Measurements from ENCODE around the gene BMAL1. TPM values are rescaled to one million over a fixed set of nuclear protein-coding genes. Genes with fewer than 3 reads are reported as not detected.
A peak's percentile ranks its signal among the peaks of the same experiment; 100 is the strongest.

Gene BMAL1
- total and polyA plus RNA-seq, 2 of the 4 experiments (the other 2 are of a cell fraction) = 8.8 to 9.9 TPM

DNA sequence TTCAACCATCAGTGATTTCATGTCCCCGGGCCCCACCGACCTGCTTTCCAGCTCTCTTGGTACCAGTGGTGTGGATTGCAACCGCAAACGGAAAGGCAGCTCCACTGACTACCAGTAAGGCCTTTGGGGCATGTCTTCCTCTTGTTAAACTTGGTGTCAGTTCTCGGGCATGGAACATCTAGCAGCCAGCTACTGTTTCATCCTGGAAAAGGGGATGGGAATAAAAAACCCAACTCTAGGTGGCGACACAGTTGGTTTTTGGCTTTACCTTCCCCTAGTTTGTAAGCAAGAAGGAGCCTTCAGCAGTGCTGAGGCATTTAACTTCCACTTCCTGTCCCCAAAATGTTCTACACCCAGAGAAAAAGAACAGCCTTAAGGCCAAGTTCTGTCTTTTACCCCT is 76.7 kb downstream of the BMAL1 start:
- no TSS peak for BruUV-seq (replicated peaks)
- peaks cover 14% of the 10 kb centered on the region for H3K36me3 ChIP-seq (ENCODE audit: control insufficient read depth, insufficient read depth, low read length)
- TF ChIP-seq MAFK (IDR thresholded peaks at IDR 0.05; ENCODE audit: low read depth, low read length) (no peak), RAD21 (IDR thresholded peaks at IDR 0.05; ENCODE audit: low read length) (peak; percentile 45), CEBPB (IDR thresholded peaks at IDR 0.05; ENCODE audit: low read depth, low read length) (no peak), BHLHE40 (IDR thresholded peaks at IDR 0.05; ENCODE audit: low read depth, low read length) (no peak), SMC3 (IDR thresholded peaks at IDR 0.05; ENCODE audit: low read depth, low read length) (peak; percentile 11; the same call in 1 of the 2 replicates)
- TF ChIP-seq, protein P1, sequence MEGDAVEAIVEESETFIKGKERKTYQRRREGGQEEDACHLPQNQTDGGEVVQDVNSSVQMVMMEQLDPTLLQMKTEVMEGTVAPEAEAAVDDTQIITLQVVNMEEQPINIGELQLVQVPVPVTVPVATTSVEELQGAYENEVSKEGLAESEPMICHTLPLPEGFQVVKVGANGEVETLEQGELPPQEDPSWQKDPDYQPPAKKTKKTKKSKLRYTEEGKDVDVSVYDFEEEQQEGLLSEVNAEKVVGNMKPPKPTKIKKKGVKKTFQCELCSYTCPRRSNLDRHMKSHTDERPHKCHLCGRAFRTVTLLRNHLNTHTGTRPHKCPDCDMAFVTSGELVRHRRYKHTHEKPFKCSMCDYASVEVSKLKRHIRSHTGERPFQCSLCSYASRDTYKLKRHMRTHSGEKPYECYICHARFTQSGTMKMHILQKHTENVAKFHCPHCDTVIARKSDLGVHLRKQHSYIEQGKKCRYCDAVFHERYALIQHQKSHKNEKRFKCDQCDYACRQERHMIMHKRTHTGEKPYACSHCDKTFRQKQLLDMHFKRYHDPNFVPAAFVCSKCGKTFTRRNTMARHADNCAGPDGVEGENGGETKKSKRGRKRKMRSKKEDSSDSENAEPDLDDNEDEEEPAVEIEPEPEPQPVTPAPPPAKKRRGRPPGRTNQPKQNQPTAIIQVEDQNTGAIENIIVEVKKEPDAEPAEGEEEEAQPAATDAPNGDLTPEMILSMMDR (conservative IDR thresholded peaks at IDR 0.05; ENCODE audit: low read depth, low read length) = peak; percentile 45
- TF ChIP-seq, protein P2, sequence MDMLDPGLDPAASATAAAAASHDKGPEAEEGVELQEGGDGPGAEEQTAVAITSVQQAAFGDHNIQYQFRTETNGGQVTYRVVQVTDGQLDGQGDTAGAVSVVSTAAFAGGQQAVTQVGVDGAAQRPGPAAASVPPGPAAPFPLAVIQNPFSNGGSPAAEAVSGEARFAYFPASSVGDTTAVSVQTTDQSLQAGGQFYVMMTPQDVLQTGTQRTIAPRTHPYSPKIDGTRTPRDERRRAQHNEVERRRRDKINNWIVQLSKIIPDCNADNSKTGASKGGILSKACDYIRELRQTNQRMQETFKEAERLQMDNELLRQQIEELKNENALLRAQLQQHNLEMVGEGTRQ (IDR thresholded peaks at IDR 0.05; ENCODE audit: low read depth, low read length) = no peak
- H2AK5ac ChIP-seq (ENCODE audit: low read depth, low read length) = no peak overlapping the region
- H3K56ac ChIP-seq (ENCODE audit: extremely low read depth, insufficient read depth, low read length) = no peak overlapping the region
- peaks cover 2% of the 10 kb centered on the region for H3K4me1 ChIP-seq (ENCODE audit: control insufficient read depth, insufficient read depth, low read length)
- no peak overlapping the region for H3K14ac ChIP-seq (replicated peaks; ENCODE audit: low read depth, low read length)
- DNase-seq = peak; percentile 29
- peaks cover 2% of the 10 kb centered on the region; the same call in 1 of the 2 replicates for H3K9me1 ChIP-seq (ENCODE audit: insufficient read depth, low read length)
- peak; percentile 29; the same call in 1 of the 2 replicates for ATAC-seq (ENCODE audit: low read depth)
- CTCF ChIA-PET = interaction anchor here (1.1 to 1.6 kb wide), 2 partner anchors 9 to 75 kb away, joined by 3 to 4 read pairs; no protein-coding TSS in a partner anchor
- H2BK20ac ChIP-seq (ENCODE audit: low read depth, low read length) = no peak overlapping the region
- H3K27me3 ChIP-seq (ENCODE audit: control insufficient read depth, insufficient read depth, low read length) = no peaks in the 10 kb centered on the region
- intact Hi-C loops (cut with micrococcal nuclease) (no loop called here), in situ Hi-C loops (cut with MboI; ENCODE audit: low sequenced_read_pairs) (no loop called here), dilution Hi-C loops (cut with HindIII; ENCODE audit: low sequenced_read_pairs, unreplicated experiment) (no loop called here)
- no peak overlapping the region for H3K4ac ChIP-seq (ENCODE audit: low read depth, low read length)
- no peak overlapping the region for H4K5ac ChIP-seq (ENCODE audit: low read depth, low read length)
- H2BK120ac ChIP-seq (ENCODE audit: low read depth, low read length) = no peak overlapping the region
- H2AFZ ChIP-seq (replicated peaks; ENCODE audit: low read length, poor library complexity) = no peak overlapping the region
- no peak overlapping the region for H3K4me3 ChIP-seq (ENCODE audit: insufficient read depth, low read depth, low read length)
- H3K4me2 ChIP-seq (ENCODE audit: low read depth, low read length) = no peak overlapping the region
- no peak overlapping the region for H4K8ac ChIP-seq (ENCODE audit: low read depth in 2 of 2, low read length in 2 of 2)
- H3K9me3 ChIP-seq (ENCODE audit: control insufficient read depth, insufficient read depth, low read length) = no peaks in the 10 kb centered on the region
- no peak overlapping the region for H2BK5ac ChIP-seq (ENCODE audit: low read depth, low read length, poor library complexity, severe bottlenecking)
- POLR2A ChIA-PET (ENCODE audit: unreplicated experiment) = no interaction called here
- no peak overlapping the region for H3K23ac ChIP-seq (ENCODE audit: low read depth, low read length)
- no peak overlapping the region for H3K27ac ChIP-seq (ENCODE audit: insufficient read depth, low read length)
- H4K20me1 ChIP-seq (ENCODE audit: insufficient read depth, low read length) = no peaks in the 10 kb centered on the region
- WGBS, 2 experiments (ENCODE audit: extremely low coverage in 2 of 2, insufficient read length in 1 of 2) = 82% methylated on average over 2 of the region's 6 CpGs; no CpG with 5 or more reads in 1 of the 2 experiments
- no peak overlapping the region for H4K91ac ChIP-seq (ENCODE audit: insufficient read depth, low read depth, low read length)
- H2AK9ac ChIP-seq (replicated peaks; ENCODE audit: low read depth, low read length, poor library complexity) = no peak overlapping the region
- H3K18ac ChIP-seq (ENCODE audit: low read depth, low read length) = no peak overlapping the region
- H2BK15ac ChIP-seq (ENCODE audit: low read depth, low read length) = no peak overlapping the region
- H3K9ac ChIP-seq (ENCODE audit: low read depth, low read length) = no peak overlapping the region
- peaks cover 0 to under 1% of the 10 kb centered on the region in 2 experiments; a peak in 1 of 4 replicates for H3K79me1 ChIP-seq (ENCODE audit: low read depth in 1 of 2, low read length in 2 of 2)

All from IMR-90 (cell line).